GM21786 (cell line): Measurements from ENCODE around the gene GALNT18.

Experiments used
- ATAC-seq: cut with Tn5 transposase; IDR thresholded peaks from one replicate; pipeline ENCODE4 v1.9.1; 2021; ENCODE audit not compliant: unreplicated experiment

Gene GALNT18

DNA sequence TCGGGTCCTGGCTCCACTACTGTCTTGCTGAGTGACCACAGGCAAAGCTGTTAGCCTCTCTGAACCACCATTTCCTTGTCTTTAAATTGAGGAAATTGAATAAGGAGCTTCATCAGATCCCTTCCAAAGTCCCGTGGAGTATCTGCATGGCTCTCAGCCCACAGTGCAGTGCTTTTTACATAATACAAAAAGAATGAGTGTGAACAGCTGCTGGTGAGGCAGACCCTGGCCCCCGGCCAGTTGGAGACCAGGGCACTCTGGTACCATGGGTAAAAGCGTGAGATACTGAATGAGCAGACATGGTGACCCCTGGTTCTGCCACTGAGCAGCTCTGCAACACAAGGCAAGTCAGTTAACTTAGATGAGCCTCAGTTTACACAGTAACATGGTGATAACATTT lies 86.8 kb downstream of the GALNT18 start:
- no peak for ATAC-seq

DNA sequence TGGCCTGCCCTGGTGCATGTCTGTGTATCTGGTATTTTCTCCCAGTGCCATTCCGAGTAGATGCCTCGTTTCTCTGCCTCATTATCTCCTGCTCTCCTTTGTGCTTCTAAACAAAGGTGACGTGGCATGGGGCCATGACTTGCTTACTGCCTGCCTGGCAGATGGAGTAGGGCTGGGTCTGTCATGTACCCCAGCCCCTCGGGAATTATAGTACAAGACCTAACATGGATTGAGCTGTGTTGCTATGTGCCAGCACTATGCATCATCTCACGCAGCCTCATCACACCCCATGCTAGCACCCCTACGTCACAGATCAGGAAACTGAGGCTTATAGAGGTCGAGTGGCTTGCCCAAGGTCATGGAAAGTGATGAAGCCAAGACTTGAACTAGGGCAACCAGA lies 88.1 kb downstream of the GALNT18 start:
- ATAC-seq: no peak

DNA sequence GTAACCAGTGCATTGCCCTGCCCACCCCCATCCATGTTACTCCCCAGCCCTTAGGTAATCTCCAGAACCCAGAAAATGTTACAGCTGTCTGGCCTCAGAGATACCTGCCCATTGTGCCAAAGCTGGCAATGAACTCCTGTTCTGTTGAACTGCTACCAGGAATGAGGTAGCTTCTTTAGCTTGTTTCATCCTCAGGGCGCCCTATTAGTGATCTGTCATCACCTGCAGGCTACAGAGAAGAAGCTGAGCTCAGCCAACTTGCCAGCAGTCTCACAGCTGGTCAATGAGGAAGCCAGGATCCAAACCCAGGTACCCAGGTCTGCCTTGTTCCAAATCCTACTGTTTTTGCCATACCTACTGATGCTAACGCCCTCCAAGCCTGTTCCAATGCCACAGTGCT lies 88.7 kb downstream of the GALNT18 start:
- ATAC-seq: no peak

DNA sequence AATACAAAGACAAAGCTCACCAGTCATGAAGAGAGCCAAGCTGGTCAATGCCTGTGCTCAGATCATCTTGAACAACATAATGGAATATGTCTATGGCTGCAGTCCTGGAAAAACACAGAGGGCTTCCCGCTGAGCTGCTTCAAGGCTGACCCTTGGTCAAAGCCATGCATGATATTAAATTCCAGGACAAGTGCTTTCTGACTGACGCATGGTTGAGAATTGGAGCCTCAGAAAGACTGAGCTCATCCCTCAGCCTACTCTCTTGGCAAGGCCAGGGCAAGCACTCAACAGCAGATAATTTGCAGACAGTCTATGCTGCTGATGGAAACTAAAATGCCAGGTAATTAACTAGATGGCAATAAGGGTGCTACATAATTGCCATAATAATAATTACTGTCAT lies 89.2 kb downstream of the GALNT18 start:
- ATAC-seq: no peak

DNA sequence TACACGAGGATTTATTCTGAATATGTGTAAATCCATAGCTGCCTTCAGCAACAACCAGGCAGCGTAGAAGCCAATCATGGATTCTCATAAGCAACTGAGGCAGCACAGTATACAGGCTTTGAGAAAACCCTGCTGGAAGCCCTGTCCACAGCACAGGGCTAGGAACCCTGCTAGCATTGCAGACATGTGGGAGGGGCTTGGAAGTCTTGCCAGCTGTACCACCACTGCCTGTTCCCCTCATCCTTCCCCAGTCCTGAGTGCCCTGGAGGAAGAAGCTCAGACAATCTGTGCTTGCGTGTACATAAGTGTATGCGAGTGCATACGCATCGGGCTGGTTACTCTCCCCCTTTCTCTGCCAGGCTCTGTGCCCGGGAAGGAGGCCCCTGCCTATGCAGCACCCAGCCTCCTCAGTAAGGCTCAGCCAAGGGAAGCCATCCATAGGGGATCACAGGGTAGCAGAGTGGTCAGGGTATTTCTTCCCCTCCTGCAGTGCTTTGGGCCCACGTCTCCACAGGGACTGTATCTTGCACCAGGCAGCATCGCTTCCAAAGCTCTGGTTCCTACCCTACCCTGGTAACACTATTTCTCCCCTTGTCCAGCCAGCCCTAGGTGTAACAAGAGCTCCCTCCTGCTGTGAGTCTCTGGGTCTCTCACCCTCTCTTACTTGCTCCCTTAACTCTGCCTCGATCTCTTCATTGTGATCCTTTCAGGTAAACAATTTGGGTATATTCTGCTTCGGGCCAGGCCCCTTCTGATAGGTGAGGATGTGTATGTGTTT lies 90.5 kb downstream of the GALNT18 start:
- ATAC-seq: no peak

DNA sequence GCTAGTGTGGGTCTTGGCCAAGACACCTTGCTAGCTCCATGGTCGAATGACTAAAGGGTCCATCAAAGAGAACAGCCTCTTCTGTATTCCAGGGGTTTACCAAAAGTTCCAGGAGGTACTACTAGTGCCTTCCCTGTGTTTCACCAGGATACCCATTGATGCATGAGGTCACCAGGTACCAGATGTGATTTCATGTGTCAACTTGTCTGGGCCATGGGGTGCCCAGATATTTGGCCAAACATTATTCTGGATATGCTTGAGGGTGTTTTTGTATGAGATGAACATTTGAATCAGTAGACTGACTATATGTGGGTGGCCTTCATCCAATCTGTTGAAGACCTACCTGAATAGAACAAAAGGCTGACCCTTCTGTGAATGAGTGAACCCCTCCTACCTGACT lies 92.8 kb downstream of the GALNT18 start:
- ATAC-seq: no peak

DNA sequence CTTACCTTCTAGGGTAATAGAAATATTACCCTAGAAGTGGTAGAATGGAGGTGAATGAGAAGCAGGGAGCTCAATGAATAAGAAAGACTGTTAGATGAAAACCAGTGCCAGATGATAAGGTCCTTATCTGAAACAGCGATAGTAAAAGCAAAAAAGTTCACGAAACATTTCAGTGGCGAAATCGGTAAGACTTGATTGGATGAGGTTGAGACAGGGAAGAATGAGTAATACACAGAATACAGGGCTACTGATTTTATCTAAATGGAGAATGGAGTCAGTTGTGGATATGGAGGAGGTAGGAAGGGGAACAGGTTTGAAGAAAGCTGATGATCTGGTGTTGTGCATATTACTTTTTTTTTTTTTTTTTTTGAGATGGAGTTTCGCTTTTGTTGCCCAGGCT lies 96.5 kb downstream of the GALNT18 start:
- no peak for ATAC-seq

DNA sequence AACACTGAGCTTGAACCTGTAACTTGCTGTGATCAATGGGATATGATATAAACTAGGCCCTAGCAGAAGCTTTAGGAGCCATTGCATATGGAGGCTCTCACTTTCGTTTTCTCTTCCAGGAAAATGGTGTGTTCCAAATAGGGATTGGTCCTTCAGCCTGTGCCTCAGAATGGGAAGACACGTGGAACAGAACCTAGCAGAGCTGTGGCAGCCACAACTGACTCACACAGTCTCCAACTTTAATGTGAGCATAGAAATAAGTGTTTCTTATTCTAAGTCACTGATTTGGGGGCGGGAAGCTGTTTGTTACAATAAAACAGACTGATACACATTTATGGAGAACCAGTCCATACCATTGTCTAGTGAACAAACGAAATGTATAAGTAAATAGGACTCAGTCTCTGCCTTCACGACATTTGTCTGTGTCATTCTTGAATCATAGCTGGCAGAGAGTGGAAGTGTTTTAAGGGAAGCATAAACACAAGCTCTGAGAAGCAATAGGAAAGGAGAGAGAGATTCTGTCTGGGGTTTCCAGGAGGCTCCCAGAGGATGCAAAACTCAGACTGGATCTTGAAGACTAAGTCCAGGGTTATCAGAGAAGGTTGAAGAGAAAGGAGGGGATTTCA lies 97.3 kb downstream of the GALNT18 start:
- no peak for ATAC-seq

DNA sequence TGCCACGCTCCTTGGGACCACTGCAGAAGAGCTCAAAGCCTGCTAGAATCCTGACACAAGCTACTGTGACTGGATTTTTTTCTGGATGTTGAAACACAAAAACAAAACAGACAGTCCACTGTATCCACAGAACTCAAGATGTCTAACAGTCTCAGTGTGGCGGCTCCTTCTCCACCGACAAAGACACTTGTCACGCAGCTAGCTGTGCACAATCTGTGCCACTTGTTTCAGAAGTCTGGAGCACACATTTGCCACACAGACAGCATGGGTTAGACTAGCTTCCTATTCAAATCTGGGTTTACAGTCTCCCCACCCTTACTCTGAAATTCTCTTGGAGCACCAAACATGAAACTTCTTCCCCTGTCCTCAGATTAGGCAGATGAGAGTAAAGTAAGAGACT lies 99.2 kb downstream of the GALNT18 start:
- no peak for ATAC-seq

DNA sequence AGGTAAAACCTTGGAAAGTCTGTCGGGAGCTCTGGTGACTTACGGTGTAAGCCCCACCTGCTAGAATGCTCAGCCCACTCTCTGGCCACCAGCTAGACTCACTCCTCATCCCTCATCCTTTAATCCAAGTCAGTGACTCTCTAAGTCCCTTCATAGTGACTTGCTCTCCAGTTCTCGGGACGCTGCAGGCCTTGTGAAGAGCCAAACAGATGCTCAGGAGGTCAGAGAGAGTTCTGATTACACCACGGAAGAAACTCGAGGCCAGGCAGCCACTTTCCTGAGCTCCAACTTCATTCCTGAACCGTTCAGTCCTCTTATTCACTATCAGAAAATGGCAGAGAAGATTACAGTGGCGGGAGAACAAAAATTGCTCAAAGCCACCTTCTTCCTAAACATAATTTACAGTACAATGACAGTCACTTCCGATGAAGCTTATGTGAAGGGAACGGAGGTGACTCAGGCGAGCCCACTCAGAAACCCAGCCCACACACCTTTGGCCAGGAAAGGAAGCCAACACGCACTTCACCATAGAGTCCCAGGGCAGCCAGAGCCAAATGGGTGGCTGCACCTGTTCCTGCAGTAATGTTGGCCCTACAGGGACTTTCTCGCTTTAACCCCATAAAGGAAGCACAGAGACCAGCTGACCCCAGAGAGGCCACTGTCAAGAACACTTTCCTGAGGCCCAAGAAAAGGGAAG lies 100.4 kb downstream of the GALNT18 start:
- ATAC-seq: no peak

DNA sequence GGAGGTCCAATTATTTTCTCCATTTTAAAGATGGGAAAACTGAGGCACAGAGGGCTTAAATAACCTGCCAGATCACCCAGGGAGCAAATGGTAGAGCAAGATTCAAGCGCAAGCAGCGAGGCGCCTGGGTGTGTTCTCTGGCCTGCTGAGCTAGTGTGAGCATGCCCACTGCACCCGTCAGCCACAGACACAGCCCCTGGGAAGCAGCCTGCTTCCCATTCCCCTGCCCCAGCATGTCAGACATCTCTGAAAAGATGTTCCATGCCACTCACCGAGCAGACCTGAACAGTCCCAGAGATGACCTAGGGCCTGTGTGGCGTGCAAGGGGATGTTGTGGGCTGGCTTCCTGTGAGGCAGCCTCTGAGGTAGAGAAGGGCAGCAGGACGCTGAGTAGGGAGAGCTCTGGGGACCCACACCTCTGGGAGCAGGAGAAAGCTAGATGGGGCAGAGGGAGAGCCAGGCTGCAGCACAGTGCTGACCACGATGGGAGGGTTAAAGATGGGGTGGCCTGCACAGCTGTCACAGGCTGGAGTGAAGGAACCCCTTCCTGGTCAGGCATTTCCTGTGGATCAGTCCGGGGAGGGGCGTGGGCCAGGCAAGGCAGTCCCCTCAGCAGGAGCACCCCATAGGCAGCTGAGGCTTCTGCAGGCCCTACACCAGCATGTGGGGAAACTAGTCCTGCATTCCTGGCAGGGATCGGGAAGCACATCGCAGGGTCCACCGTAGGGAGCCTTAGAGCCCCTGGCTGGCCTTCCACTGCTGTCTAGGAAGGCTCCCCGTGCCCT lies 101.4 kb downstream of the GALNT18 start:
- ATAC-seq: no peak

DNA sequence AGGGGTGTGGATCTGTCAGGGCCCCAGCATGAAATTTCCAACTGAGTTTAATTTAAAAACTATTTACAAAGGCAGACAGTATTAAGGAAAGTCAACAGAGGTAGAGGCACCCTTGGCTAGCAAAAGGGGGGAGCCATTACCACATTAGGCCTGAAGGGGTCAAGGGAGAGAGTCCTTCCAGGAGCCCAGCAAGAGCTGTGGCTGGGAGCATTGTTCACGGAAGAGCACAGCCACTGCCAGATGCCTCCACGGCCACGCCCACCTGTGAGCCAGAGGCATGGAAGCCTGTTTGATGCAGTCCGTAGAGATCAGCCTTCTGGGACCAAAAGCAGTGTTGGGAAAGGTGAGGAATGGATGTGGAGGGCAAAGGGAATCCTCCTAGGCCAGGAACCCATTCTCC lies 102.6 kb downstream of the GALNT18 start:
- no peak for ATAC-seq

DNA sequence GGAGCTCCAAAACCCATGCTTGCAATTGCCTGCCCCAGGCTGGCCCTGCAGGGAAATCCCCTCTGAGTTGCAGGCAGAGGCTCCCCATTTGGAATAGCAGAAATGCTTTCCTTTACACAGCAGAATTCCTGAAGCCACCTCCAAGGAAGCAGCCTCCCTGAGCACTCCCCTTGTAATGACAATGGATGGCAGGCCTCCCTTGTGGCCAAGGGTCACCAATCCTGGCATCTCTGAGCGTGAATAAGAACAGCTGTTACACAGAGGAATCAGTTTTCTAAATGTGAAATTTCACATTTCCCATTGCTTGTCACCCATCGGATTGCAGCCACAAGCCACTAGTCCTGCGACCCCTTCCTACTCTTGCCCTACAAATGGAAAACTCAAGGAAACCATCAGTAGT lies 107.6 kb downstream of the GALNT18 start:
- no peak for ATAC-seq

DNA sequence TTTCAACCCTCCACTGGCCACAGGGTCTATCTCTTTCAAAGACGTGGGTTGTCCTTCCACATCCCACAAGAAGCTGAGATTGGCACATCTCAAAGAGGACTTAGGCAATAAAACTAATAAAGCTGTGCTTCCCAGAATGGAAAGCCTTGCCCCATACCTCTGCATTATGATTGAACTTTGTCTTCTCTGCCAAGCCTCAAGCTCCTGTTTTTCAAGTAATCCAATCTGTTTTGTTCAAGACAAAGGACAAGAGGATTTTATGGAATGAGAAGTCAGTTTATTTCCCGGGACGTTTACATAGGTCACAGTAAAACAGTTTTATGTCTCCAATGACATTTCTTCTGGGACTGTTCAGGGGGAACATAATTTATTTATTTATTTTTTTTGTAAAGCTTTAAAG lies 108.4 kb downstream of the GALNT18 start:
- ATAC-seq: no peak

DNA sequence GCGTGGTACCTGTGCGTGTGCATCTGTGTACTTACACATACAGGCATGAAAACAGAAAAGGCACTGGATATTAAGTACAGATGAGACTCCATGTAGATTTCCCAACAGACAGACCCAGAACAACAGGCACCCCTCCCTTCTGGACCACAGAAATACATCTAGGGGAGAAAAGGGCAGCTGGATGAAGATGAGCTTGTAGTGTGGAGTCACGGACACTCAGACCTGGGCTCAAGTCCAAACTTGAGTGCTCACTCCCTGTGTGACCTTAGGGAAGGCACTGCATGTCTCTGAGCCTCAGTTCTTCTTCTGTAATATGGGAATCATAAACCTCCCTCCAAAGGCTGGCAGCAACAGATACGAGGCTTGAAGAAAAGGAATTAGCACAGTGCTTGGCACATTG lies 108.9 kb downstream of the GALNT18 start:
- no peak for ATAC-seq

DNA sequence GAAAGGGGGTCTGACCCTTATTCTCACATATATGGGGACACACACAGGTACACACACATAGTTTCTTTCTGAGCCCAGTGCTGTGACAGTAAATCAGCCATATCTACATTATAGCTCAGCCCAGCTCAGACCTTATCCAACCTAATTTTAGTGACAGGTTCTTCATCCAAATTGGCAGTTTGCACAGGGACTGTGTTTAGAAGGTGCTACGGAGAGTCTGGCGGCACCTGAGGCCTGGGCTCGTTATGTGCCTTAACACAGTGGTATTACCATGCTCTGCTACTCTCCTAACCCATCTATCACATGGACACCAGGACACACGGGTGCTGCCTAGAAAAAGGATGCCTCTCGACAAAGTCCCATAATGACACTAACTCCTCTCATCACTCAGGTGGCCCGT lies 109.3 kb downstream of the GALNT18 start:
- ATAC-seq: no peak

DNA sequence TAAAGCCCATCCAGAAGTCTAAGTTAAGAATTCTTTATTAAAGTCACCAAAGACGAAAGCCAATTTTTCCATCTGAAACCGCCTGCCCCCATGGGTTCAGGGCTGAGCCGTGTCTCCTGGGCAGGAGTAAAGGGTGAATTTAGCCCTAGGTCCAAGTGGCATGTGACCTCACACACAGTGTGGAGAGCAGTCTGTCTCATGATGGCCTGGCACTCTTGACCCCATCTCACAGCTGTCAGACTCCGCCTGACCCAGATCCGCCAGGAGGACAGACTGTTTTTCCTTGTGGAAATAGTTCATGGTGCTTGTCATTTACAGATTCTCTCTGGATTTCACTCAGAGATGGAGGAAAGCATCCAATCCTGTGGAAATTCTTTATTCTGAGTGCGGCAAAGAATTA lies 109.7 kb downstream of the GALNT18 start:
- no peak for ATAC-seq

DNA sequence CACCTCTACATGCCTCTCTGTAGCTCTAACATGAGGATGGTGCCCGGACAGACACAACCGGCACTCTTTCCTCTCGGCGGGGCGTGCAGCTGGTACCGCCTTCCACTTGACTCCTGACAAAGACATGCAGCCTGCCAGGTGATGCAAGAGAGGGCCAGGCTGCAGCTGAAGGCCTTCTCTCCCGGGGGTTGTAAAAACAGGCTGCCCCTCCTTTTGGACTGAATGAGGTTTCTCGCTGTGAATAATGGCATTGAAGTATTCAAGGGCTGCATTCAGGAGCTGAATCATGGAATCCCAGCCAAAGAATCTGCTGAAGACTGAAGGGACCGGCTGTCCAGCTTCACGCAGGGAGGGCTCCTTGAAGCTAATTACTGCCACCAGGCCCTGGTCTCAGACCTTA lies 110.9 kb downstream of the GALNT18 start:
- no peak for ATAC-seq

DNA sequence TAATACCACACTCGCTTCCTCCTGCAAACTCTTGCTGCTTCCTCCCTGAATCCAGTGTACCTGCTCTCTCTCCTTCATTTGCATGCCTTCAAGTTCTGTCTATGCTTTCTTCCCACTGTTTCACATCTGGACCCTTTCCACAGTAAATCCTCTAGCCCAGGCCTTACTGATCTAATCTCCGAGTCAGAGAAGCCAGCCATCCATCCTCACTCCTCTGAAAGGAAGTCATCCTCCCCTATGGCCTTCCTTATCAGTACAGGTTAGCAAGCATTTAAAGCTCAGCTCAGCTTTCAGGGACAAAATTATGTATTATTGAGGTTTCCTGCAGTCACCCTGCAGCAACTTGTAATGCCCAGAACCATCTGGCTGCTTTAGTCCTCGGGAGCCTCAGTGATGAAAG lies 116.1 kb downstream of the GALNT18 start:
- ATAC-seq: no peak

DNA sequence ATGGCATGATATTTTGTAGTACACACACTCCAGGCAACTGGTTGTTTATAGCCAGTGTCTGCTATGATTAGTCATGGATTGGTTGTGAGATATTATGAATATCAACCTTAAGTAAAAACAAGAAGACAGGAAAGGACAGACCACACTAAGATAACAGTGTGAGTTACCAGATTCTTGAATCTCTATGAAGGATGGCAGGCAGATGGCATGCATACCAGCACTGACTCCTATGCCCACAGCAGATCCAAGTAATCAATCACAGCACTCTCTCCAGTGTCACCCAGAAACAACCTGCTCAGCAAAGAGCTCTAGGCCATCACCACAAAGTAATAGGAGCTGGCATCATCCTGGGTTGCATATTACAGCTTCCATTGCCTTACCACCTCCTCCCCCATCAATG lies 116.6 kb downstream of the GALNT18 start:
- ATAC-seq: no peak

DNA sequence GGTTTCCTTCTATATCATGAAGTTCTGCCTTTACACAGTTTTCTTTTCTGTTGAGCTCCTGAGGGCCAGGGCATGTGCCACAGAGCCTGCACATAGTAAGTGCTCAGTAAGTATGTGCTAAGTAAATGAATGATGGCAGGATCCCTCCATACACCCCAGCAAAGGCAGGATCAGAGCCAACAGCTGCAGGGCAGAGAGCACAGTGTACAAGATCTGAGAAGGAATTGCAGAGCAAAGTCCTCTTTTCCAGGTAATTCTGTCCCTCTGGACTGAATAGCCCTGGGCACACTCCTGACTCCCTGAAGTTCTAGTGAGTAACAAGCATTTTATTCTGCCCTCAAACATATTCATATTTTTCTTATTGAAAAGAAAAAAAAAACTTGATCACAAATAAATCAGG lies 117.7 kb downstream of the GALNT18 start:
- ATAC-seq: no peak
